Testis (tissue), 3 donors: ENCODE measurements around the gene KLHL29. TPM values are rescaled to one million over a fixed set of nuclear protein-coding genes. Genes with fewer than 3 reads are reported as not detected.
A peak's percentile ranks its signal among the peaks of the same experiment; 100 is the strongest.

Experiments
- DNase-seq: peaks from one replicate; pipeline ENCODE4 v3.0.0-alpha.2; 2019
- H3K27ac ChIP-seq, 2 donors: fragments of 200-600 bp; sonication (generic); one replicate each; pipeline ENCODE4 v1.5.1; 2019
- H3K27me3 ChIP-seq: fragments of 200-600 bp; sonication (generic); one replicate; pipeline ENCODE4 v1.5.1; 2019
- H3K36me3 ChIP-seq: fragments of 200-600 bp; sonication (generic); one replicate; pipeline ENCODE4 v1.5.1; 2017; ENCODE audit warnings: low read depth; ENCODE audit errors: missing control alignments
- H3K4me1 ChIP-seq: fragments of 200-600 bp; sonication (generic); one replicate; pipeline ENCODE4 v1.5.1; 2019
- H3K4me3 ChIP-seq, 2 donors: fragments of 200-600 bp; sonication (generic); one replicate each; pipeline ENCODE4 v1.5.1; 2017 to 2019
- H3K9me3 ChIP-seq: fragments of 200-600 bp; sonication (generic); one replicate; pipeline ENCODE4 v1.5.1; 2017
- CTCF ChIP-seq, 3 experiments: fragments of 450-650 bp in 2 of 3; fragments of 200-600 bp in 1 of 3; sonication (generic) in 1 of 3; IDR thresholded peaks; one replicate each; pipeline ENCODE4 v1.5.1; 2016 to 2019; ENCODE audit warnings: antibody characterized with exemption in 3 of 3, mild to moderate bottlenecking in 2 of 3, moderate library complexity in 1 of 3
- POLR2A ChIP-seq: fragments of 450-650 bp; IDR thresholded peaks from one replicate; pipeline ENCODE4 v1.6.1; 2017; ENCODE audit warnings: antibody characterized with exemption, mild to moderate bottlenecking, moderate library complexity
- WGBS, 2 donors: methylation state at CpG; one replicate each; pipeline ENCODE4 v1.1.5; 2018; 5-methylcytosine and 5-hydroxymethylcytosine counted together
- intact Hi-C: fragments of 100-400 bp; cut with DNase I; formaldehyde crosslinking; loops from one replicate; pipeline ENCODE4 v1.15.1; 2023; ENCODE audit warnings: low total_unique reads
- polyA plus RNA-seq: library from polyadenylated mRNA; stranded (reverse); fragments of 350-450 nt; fragmentation: Illumina TruSeq; extraction: RNeasy Lipid Tissue Mini Kit (QIAGEN cat#74804); gene quantifications from one replicate; pipeline ENCODE4 v1.2.3, GENCODE V29; 2014; ENCODE audit warnings: low read depth, low replicate concordance; ENCODE audit not compliant: insufficient read depth
- total RNA-seq, 2 donors: library from RNA; depleted of rRNA; stranded (reverse); fragments of >200 nt; gene quantifications; one replicate each; pipeline ENCODE4 v1.2.3, GENCODE V29; 2016

KLHL29 gene
- total and polyA plus RNA-seq, 3 donors from 2014 or later, result 3.3 to 10.9 (median 7.9) TPM

GRCh38 chr2:23563673-23564614 is 179.0 kb downstream of the KLHL29 start:
- Histone ChIP-seq H3K27ac (peak overlapping the region in 1 of 2 donors; percentile 45), H3K27me3 (no peaks in the 10 kb centered on the region), H3K4me3 (no peak overlapping the region), H3K9me3 (no peaks in the 10 kb centered on the region), H3K4me1 (peaks cover 4% of the 10 kb centered on the region), H3K36me3 (no peaks in the 10 kb centered on the region)
- intact Hi-C loops, result no loop called here
- WGBS, 2 donors, result 70 to 73% methylated on average over 20 to 22 of the region's 22 CpGs
- TF ChIP-seq POLR2A (no peak), CTCF (IDR thresholded peaks at IDR 0.05) (no peak)
- DNase-seq, result no peak

GRCh38 chr2:23564615-23564960 is 179.6 kb downstream of the KLHL29 start:
- Histone ChIP-seq H3K36me3 (no peaks in the 10 kb centered on the region), H3K4me1 (peaks cover 5% of the 10 kb centered on the region), H3K9me3 (no peaks in the 10 kb centered on the region), H3K27me3 (no peaks in the 10 kb centered on the region), H3K4me3 (no peak overlapping the region), H3K27ac (no peak overlapping the region)
- TF ChIP-seq POLR2A, result no peak
- no peak for TF ChIP-seq CTCF (IDR thresholded peaks at IDR 0.05)
- intact Hi-C loops, result no loop called here
- DNase-seq, result no peak
- 76 to 90% methylated on average over 1 to 8 of the region's 8 CpGs for WGBS, 2 donors

- no peak overlapping the region for H3K4me3 ChIP-seq
- intact Hi-C loops, result no loop called here
- peaks cover 9% of the 10 kb centered on the region for H3K4me1 ChIP-seq
- H3K9me3 ChIP-seq, result no peaks in the 10 kb centered on the region
- no peaks in the 10 kb centered on the region for H3K36me3 ChIP-seq
- 95 to 98% methylated on average over 9 of the region's 9 CpGs for WGBS, 2 donors
- no peak overlapping the region for H3K27ac ChIP-seq
- TF ChIP-seq CTCF (IDR thresholded peaks at IDR 0.05), result no peak
- no peak for TF ChIP-seq POLR2A
- no peak for DNase-seq
- no peaks in the 10 kb centered on the region for H3K27me3 ChIP-seq
These were observed 180.4 kb downstream of the KLHL29 start for GRCh38 chr2:23565374-23565773.

- no peaks in the 10 kb centered on the region for H3K36me3 ChIP-seq
- no peak overlapping the region for H3K4me3 ChIP-seq
- no peak for DNase-seq
- H3K4me1 ChIP-seq, result peaks cover 9% of the 10 kb centered on the region
- intact Hi-C loops, result no loop called here
- TF ChIP-seq POLR2A (no peak), CTCF (IDR thresholded peaks at IDR 0.05) (no peak)
- no peaks in the 10 kb centered on the region for H3K9me3 ChIP-seq
- WGBS, 2 donors, result 94 to 98% methylated on average over 4 to 6 of the region's 6 CpGs
- no peak overlapping the region for H3K27ac ChIP-seq
- H3K27me3 ChIP-seq, result no peaks in the 10 kb centered on the region
These were observed 180.8 kb downstream of the KLHL29 start for GRCh38 chr2:23565814-23566213.
